Natural killer cell (primary cell): ENCODE data around the gene INPP5K. TPM values are rescaled to one million over a fixed set of nuclear protein-coding genes. Genes with fewer than 3 reads are reported as not detected.

ENCODE experiments used
- ATAC-seq, 3 donors: fragments of 150-1000 bp in 2 of 3; fragments of 200-7000 bp in 1 of 3; cut with Tn5 transposase; 1 replicate in 1 of 3; 2 replicates in 2 of 3; pipeline ENCODE4 v1.10.0; 2021; ENCODE audit warnings: mild to moderate bottlenecking in 2 of 3, moderate library complexity in 2 of 3
- DNase-seq, 2 donors: peaks; one replicate each; pipeline versions ENCODE4 v3.0.0 to v3.0.0-alpha.2; 2013 to 2021; ENCODE audit warnings: mixed read lengths in 1 of 2
- H3K27ac ChIP-seq: one replicate; pipeline ENCODE4 v1.5.1; 2013; ENCODE audit warnings: mild to moderate bottlenecking, low read length
- H3K27me3 ChIP-seq: one replicate; pipeline ENCODE4 v1.6.1; 2013; ENCODE audit warnings: low read length; ENCODE audit not compliant: control insufficient read depth, insufficient read depth
- H3K36me3 ChIP-seq: one replicate; pipeline ENCODE4 v1.6.1; 2013; ENCODE audit warnings: low read length; ENCODE audit not compliant: control insufficient read depth, insufficient read depth
- H3K4me1 ChIP-seq: one replicate; pipeline ENCODE4 v1.6.1; 2013; ENCODE audit warnings: low read length; ENCODE audit not compliant: control insufficient read depth, insufficient read depth
- H3K4me3 ChIP-seq: one replicate; pipeline ENCODE4 v1.5.1; 2013; ENCODE audit warnings: low read length
- H3K9me3 ChIP-seq: one replicate; pipeline ENCODE4 v1.6.1; 2013; ENCODE audit warnings: low read length; ENCODE audit not compliant: control insufficient read depth, insufficient read depth
- H3K27ac Mint-ChIP-seq, 2 donors: one replicate each; pipeline ENCODE4 v1.8.0; 2022; ENCODE audit warnings: mild to moderate bottlenecking in 2 of 2, mixed read lengths in 2 of 2, moderate library complexity in 1 of 2
- H3K27me3 Mint-ChIP-seq, 2 donors: one replicate each; pipeline ENCODE4 v1.8.0; 2022; ENCODE audit warnings: low read depth in 2 of 2, mixed read lengths in 2 of 2
- H3K36me3 Mint-ChIP-seq: one replicate; pipeline ENCODE4 v1.8.0; 2022; ENCODE audit warnings: mixed read lengths
- H3K4me1 Mint-ChIP-seq, 2 donors: one replicate each; pipeline ENCODE4 v1.8.0; 2022; ENCODE audit warnings: mixed read lengths in 2 of 2
- H3K4me3 Mint-ChIP-seq: one replicate; pipeline ENCODE4 v1.8.0; 2022; ENCODE audit warnings: mild to moderate bottlenecking, moderate library complexity, mixed read lengths
- H3K9me3 Mint-ChIP-seq, 2 donors: one replicate each; pipeline ENCODE4 v1.8.0; 2022; ENCODE audit warnings: mixed read lengths in 2 of 2
- WGBS: methylation state at CpG from one replicate; pipeline ENCODE4 v1.1.7; 2013; ENCODE audit warnings: missing lambda C conversion rate; ENCODE audit not compliant: insufficient coverage; 5-methylcytosine and 5-hydroxymethylcytosine counted together
- intact Hi-C: fragments of 100-400 bp; cut with micrococcal nuclease; formaldehyde crosslinking; loops from one replicate; pipeline ENCODE4 v1.14.2; 2022
- total RNA-seq, 4 donors: library from RNA; stranded (reverse); fragments of 120-200 nt in 1 of 4; gene quantifications; one replicate each; pipeline versions ENCODE4 v1.2.3 to v1.2.4, GENCODE V29; 2013 to 2022
- TF ChIP-seq, protein P1 (sequence below): fragments of 200-600 bp; IDR thresholded peaks from one replicate; pipeline ENCODE4 v1.8.0; 2022; ENCODE audit warnings: antibody characterized with exemption

INPP5K gene
- total RNA-seq, 3 donors from 2014 or later (not counting 1 experiment from before 2014, with no cell fraction given) = 278 to 317 (median 292) TPM

DNA sequence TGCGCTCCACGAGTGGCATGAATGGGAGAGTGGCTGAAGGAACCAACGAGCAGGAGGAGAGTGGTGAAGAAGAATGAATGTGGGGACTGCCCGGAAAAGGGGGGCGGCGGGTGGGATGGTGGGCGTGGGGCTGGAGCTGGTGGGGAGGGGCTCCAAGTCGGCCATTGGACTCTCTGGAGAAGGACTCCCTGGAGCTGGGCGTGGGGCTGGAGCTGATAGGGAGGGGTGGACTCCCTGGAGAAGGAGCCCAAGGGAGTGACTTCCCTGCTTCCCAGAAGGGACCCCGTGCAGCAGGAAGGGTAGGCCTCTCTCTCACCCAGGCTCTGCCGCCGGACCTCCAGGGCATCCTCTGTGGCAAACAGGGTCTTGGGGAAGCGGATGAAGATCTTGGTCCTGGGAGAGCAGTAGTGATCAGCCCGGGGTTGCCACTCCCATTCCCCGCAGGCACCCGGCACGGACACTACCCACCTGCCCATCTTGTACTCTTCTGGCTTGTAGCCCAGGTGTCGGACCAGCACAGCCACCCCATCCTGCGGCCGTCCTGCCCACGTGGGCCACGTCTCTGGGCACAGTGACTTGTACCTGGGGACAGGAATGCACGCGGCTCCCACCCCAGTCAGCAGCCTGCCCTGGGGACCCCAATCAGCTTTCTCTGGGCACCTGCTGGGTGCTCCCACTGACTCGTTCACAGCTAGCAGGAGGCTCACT is 45.5 kb downstream of the INPP5K start:
- peaks cover 15% of the 10 kb centered on the region for H3K4me1 ChIP-seq
- Mint-ChIP-seq H3K27ac (no peak overlapping the region), H3K9me3 (no peaks in the 10 kb centered on the region), H3K27me3 (peaks cover 24 to 26% of the 10 kb centered on the region in 2 donors), H3K36me3 (no peaks in the 10 kb centered on the region), H3K4me1 (no peaks in the 10 kb centered on the region), H3K4me3 (no peak overlapping the region)
- DNase-seq = no peak
- no peaks in the 10 kb centered on the region for H3K36me3 ChIP-seq
- intact Hi-C loops = no loop called here
- TF ChIP-seq, protein P1, sequence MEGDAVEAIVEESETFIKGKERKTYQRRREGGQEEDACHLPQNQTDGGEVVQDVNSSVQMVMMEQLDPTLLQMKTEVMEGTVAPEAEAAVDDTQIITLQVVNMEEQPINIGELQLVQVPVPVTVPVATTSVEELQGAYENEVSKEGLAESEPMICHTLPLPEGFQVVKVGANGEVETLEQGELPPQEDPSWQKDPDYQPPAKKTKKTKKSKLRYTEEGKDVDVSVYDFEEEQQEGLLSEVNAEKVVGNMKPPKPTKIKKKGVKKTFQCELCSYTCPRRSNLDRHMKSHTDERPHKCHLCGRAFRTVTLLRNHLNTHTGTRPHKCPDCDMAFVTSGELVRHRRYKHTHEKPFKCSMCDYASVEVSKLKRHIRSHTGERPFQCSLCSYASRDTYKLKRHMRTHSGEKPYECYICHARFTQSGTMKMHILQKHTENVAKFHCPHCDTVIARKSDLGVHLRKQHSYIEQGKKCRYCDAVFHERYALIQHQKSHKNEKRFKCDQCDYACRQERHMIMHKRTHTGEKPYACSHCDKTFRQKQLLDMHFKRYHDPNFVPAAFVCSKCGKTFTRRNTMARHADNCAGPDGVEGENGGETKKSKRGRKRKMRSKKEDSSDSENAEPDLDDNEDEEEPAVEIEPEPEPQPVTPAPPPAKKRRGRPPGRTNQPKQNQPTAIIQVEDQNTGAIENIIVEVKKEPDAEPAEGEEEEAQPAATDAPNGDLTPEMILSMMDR = no peak
- H3K27me3 ChIP-seq = no peaks in the 10 kb centered on the region
- no peak overlapping the region for H3K27ac ChIP-seq
- no peak for ATAC-seq
- H3K4me3 ChIP-seq = no peak overlapping the region
- 91% methylated on average over 25 of the region's 25 CpGs for WGBS
- H3K9me3 ChIP-seq = no peaks in the 10 kb centered on the region

DNA sequence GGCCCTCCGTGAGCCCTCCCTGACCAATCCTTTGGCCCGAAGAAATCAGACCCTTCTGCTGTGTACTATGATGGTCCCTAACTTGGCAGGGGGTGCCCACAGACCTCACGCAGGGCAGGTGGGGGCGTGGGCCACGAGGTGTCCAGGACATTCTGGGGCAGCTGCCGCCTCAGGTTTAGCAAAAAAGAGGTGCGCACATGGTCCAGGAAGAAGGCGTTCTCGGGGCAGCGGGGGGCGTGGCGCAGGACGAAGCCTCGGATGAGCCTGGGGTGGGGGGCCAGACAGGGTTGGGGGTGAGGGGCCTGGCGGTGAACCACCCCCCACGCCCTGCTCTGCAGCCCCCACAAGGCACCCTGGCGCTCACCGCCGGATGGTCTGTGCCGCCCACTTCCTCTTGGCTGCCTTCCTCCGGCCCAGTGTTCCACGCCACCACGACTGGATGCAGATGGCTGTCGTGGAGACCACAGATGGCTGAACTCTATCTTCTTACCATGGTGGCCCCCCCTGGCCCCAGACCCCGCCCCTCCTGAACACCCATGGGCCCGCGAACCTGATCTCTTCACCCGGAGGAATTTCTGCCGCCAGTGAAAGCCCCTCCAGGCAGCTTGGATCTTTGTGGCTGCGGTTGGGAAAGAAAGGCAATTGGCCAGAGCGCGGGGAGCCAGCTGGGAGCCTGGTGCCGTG is 46.2 kb downstream of the INPP5K start:
- H3K4me1 Mint-ChIP-seq = no peaks in the 10 kb centered on the region
- DNase-seq = no peak
- no peaks in the 10 kb centered on the region for H3K9me3 Mint-ChIP-seq
- peaks cover 15% of the 10 kb centered on the region for H3K4me1 ChIP-seq
- intact Hi-C loops = no loop called here
- no peaks in the 10 kb centered on the region for H3K9me3 ChIP-seq
- no peak overlapping the region for H3K4me3 ChIP-seq
- H3K4me3 Mint-ChIP-seq = no peak overlapping the region
- no peaks in the 10 kb centered on the region for H3K36me3 Mint-ChIP-seq
- ATAC-seq = no peak
- peaks cover 26 to 27% of the 10 kb centered on the region in 2 donors for H3K27me3 Mint-ChIP-seq
- no peak overlapping the region for H3K27ac Mint-ChIP-seq
- TF ChIP-seq, protein P1 = no peak
- no peak overlapping the region for H3K27ac ChIP-seq
- no peaks in the 10 kb centered on the region for H3K36me3 ChIP-seq
- WGBS = 56% methylated on average over 33 of the region's 33 CpGs
- H3K27me3 ChIP-seq = no peaks in the 10 kb centered on the region

DNA sequence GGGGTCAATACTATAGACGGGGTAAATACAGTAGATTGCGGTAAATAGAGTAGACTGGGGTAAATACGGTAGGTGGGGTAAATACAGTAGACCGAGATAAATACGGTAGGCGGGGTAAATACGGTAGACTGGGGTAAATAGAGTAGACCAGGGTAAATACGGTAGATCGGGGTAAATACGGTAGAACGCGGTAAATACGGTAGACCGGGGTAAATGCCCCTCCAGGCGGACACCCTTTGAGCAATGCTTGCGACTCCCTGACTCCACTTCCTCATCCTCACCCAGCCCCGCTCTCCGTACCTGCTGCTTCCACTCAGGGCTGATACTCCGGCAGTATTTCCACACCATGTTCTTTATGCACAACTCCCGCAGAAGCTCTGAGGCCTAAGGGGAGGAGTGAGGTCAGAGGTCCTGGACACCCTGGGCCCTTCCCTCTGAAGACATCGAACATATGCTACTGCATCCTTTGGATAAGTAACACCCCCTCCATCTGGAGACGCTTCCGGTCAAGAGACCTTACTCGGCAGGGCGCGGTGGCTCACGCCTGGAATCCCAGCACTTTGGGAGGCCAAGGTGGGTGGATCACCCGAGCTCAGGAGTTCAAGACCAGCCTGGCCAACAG is 47.1 kb downstream of the INPP5K start:
- H3K36me3 ChIP-seq = no peaks in the 10 kb centered on the region
- 95% methylated on average over 28 of the region's 28 CpGs for WGBS
- DNase-seq (no peak), ATAC-seq (no peak)
- H3K9me3 ChIP-seq = no peaks in the 10 kb centered on the region
- H3K27me3 Mint-ChIP-seq = peaks cover 27 to 32% of the 10 kb centered on the region in 2 donors
- no peaks in the 10 kb centered on the region for H3K27me3 ChIP-seq
- H3K27ac Mint-ChIP-seq = no peak overlapping the region
- H3K4me1 ChIP-seq = peaks cover 15% of the 10 kb centered on the region
- H3K27ac ChIP-seq = no peak overlapping the region
- H3K4me3 ChIP-seq = no peak overlapping the region
- H3K4me1 Mint-ChIP-seq = no peaks in the 10 kb centered on the region
- no peaks in the 10 kb centered on the region for H3K9me3 Mint-ChIP-seq
- H3K4me3 Mint-ChIP-seq = no peak overlapping the region
- TF ChIP-seq, protein P1 = no peak
- intact Hi-C loops = no loop called here
- no peaks in the 10 kb centered on the region for H3K36me3 Mint-ChIP-seq
